OCI-LY7 (cell line): ENCODE results near the gene PRKCA.

Experiments used
- EZH2phosphoT487 ChIP-seq: fragments of 200-600 bp; sonication (generic); IDR thresholded peaks from 2 replicates; pipeline ENCODE4 v1.6.1; 2018; ENCODE audit warnings: low read depth, borderline replicate concordance, mild to moderate bottlenecking, mixed run types, antibody characterized with exemption, low read length, moderate library complexity, mixed read lengths
- TF ChIP-seq, protein P1 (sequence below): fragments of 200-600 bp; sonication (generic); conservative IDR thresholded peaks from 2 replicates; pipeline ENCODE4 v1.5.1; 2014; ENCODE audit warnings: mild to moderate bottlenecking, antibody characterized with exemption, low read length, moderate library complexity, mixed read lengths

DNA sequence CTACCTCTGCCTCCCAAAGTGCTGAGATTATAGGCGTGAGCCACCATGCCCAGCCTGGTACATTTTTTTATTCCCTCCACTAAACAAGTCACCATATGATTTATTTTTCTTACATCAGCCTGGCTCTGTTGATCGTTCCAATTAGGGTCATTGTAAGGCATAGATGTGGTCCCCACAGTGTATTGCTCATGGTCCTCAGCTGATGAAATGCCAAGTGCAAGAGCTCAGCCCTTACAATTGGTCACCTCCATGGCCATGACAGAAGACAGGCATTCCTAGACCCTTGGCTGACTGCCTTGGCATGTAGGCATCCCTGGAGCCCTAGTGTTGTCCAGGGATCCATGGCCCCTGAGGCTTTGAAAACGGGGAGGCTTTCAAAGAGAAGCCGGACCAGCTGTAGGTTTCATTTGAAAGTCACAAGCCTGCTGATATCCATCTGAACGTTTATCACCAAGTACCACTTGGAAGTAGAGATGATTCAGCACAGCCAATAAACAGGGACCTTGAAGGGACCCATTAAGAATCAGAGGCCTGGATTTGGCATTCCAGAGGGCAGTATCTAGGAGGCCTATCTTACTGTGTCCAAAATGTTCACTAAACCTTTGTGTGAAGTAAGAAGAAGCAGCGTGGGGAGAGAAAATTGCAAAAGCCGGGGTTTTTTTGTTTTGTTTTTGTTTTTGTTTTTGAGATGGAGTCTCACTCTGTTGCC lies 20.6 kb upstream of the PRKCA start:
- TF ChIP-seq, protein P1, sequence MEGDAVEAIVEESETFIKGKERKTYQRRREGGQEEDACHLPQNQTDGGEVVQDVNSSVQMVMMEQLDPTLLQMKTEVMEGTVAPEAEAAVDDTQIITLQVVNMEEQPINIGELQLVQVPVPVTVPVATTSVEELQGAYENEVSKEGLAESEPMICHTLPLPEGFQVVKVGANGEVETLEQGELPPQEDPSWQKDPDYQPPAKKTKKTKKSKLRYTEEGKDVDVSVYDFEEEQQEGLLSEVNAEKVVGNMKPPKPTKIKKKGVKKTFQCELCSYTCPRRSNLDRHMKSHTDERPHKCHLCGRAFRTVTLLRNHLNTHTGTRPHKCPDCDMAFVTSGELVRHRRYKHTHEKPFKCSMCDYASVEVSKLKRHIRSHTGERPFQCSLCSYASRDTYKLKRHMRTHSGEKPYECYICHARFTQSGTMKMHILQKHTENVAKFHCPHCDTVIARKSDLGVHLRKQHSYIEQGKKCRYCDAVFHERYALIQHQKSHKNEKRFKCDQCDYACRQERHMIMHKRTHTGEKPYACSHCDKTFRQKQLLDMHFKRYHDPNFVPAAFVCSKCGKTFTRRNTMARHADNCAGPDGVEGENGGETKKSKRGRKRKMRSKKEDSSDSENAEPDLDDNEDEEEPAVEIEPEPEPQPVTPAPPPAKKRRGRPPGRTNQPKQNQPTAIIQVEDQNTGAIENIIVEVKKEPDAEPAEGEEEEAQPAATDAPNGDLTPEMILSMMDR: no peak
- TF ChIP-seq EZH2phosphoT487: no peak
